GM19239 (cell line): Measurements from ENCODE around the gene EID2B.

Experiments used
- DNase-seq: peaks from one replicate; pipeline ENCODE4 v3.0.0; 2011; ENCODE audit warnings: low spot score; ENCODE audit not compliant: insufficient read length
- FAIRE-seq: peaks from 2 replicates; lab custom pipeline; 2011; peaks lifted over from hg19 to GRCh38; lab: Jason Lieb, UNC

Gene EID2B

DNA sequence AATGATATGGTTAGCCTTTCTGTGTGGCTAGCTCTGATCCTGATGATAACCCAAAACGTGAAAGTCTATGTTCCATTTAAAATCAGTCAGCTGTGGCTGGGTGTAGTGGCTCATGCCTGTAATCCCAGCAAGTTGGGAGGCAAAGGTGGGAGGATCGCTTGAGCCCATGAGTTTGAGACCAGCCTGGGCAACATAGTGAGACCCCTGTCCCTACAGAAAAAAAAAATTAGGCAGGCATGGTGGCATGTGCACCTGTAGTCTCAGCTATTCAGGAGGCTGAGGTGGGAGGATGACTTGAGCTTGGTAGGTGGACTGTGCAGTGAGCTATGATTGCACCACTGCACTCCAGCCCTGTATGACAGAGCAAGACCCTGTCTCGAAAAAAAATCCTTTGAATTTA, 1.1 kb upstream of the EID2B start:
- FAIRE-seq = no peak
- DNase-seq = no peak

DNA sequence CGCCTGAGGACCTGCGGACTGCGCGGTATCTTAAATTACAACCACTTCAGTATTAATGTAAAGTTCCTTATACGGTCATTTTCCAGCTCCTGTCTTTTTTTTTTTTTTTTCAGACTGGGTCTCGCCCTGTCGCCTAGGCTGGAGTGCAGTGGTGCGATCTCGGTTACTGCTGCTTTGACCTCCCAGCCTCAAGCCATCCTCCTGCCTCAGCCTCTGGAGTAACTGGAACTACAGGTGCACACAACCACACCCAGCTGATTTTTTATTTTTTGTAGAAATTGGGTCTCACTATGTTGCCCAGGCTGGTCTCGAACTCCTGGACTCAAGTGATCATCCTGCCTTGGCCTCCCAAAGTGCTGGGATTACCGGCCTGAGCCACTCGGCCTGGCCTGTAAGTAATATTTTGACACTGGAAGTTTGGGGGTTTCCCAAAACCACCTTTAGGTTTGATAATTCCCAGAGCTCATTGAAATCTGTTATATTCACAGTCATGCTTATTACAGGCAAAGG, 406 bp upstream of the EID2B start:
- DNase-seq (no peak), FAIRE-seq (no peak)

DNA sequence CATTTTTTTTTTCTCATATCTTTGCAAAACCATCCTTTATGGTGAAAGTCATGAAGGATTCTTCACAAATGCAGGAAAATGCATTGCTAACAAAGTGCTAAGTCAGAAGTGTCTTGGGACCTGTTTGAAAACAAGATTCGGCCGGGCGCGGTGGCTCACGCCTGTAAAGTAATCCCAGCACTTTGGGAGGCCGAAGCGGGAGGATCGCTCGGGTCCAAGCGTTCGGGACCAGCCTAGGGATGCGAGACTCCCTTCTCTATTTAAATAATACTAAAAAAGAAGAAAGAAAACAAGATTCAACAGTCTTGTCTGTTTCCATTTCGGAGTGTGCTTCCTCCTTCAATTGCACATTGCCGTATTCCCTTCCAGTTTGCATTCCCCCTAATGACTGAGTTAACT, 819 bp downstream of the EID2B start:
- DNase-seq = no peak
- FAIRE-seq = peak; percentile 4

DNA sequence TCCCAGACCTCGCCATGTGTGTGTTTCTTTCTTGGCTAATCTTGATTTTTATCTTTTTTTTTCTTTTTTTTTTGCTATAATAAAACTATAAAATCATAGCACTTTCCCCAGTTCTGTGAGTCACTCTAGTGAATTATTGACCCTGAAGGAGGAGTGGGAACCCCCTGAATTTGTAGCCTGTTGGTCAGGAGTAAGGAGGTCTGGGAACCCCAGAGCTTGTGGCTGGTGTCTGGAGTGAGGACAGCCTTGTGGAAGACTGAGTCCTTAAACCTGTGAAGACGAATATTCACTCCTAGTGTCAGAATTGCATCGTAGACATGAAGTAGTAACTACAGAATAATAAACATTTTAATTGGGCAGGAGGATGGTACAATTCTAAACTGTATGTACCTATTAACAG, 7.4 kb downstream of the EID2B start:
- no peak for DNase-seq
- no peak for FAIRE-seq

DNA sequence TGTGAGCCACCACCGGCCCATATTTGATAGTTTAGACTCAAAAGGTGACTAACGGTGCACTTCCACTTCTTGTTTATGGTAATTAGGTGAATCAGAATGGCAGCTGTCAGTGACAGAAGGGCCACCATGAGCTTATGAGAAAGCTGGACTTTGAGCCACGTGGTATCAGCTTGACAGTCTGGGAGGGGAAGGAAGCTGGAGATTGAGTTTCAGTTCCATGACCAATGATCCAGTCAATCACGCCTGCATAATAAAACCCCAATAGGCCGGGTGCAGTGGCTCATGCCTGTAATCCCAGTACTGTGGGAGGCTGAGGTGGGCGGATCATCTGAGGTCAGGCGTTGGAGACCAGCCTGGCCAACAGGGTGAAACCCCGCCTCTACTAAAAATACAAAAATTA, 8.2 kb downstream of the EID2B start:
- no peak for DNase-seq
- FAIRE-seq = no peak

DNA sequence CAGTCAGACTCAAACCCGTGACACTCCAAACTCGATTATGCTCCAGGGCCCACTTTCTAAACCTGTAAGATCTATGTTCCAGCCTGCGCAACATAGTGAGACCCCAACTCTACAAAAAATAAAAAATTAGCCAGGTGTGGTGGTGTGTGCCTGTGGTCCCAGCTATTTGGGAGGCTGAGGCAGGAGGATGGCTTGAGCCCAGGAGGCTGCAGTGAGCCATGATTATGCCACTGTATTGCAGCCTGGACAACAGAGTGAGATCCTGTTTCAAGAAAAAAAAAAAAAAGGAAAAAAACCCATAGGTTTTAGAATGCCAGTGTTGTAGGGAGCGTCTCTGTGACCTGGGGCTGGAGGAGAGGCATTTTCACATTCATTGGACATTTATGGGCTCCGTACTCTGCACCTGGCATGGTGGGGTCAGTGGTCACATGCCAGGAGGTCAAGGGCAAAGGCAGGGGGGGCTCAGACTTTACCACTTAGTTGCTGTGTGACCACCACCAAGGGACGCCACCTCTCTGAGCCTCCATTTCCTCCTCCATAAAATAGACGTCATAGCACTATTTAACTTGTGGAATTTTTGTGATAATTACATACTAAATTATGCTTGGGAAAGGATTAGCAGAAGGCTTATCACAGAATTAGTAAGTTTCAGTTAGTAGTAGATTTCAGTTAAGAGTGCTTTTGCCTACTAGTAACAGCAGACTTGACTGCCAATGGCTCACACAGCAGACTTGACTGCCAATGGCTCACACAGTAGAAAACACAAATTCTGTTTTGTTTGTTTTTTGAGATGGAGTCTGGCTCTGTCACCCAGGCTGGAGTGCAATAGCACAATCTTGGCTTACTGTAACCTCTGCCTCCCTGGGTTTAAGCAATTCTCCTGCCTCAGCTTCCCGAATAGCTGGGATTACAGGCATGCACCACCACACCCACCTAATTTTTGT, 11.8 kb downstream of the EID2B start:
- no peak for DNase-seq
- FAIRE-seq = no peak

DNA sequence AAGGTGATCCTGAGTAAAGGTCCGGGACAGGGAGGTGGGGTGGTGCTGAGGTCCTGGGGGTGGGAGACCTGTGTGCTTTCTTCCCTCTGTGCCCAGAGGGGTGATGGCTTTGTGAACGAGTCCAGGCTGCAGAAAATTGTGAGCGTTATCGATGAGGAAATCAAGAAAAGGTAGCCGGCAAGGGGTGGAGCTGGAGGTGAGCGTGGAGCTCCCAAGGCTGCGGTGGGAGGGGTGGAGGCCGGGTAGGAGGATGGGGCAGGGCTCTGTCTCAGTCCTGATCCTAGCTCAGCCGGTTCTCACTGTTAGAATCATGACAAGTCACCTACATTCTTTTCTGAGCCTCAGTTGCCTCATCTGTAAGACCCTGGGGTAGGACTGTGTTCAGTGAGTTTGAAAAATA, 13.7 kb downstream of the EID2B start:
- DNase-seq = no peak
- no peak for FAIRE-seq

DNA sequence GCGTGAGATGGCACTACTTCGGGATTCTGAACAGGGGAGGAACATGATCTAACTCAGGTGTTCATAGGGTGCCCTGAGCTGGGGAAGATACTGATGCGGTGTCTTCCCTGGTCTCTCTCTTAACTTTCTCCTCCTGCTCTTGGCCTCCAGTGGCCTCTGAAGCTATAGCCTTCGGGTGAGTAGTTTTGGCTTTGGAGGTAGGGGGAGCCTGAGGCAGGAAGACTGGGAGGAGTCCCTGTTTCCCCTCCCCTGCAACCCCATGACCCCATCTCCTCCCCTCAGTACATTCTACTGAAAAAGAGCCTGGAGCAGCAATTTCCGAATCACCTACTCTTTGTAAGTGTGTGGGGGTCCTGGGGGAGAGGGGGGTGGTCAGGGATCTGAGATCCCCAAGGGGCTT, 14.2 kb downstream of the EID2B start:
- FAIRE-seq = no peak
- DNase-seq = no peak

DNA sequence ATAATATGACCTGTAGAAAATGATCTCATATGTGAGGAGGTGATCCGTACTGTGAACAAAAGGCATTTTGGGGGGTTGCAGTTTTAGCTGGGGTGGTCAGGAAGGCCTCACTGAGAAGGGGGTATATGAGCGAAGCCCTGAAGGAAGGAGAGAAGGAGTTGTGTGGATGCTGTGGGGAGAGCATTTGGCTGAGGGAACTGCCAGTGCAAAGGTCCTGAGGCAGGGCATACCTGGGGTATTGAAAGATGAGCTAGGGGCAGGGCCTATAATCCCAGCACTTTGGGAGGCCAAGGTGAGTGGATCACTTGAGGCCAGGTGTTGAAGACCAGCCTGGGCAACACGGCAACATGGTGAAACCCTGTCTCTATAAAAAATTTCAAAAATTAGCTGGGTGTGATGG, 15.2 kb downstream of the EID2B start:
- no peak for DNase-seq
- FAIRE-seq = no peak

DNA sequence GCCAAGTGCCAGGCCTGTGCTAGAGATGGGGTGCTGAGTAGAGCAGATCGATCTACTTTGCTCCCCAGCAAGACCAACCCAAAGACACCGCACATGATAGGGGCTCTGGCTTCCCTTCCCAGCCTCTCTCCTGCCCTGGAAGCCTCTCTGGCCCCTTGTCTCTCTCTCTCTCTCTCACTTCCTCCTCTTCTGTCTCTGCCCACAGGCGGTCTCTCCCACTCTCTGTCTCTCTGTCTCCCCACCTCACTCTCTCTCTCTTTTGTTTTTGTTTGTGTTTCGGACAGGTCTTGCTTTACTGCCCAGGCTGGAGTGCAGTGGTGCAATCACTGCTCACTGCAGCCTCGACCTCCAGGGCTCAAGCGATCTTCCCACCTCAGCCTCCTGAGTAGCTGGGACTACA, 16.4 kb downstream of the EID2B start:
- no peak for DNase-seq

DNA sequence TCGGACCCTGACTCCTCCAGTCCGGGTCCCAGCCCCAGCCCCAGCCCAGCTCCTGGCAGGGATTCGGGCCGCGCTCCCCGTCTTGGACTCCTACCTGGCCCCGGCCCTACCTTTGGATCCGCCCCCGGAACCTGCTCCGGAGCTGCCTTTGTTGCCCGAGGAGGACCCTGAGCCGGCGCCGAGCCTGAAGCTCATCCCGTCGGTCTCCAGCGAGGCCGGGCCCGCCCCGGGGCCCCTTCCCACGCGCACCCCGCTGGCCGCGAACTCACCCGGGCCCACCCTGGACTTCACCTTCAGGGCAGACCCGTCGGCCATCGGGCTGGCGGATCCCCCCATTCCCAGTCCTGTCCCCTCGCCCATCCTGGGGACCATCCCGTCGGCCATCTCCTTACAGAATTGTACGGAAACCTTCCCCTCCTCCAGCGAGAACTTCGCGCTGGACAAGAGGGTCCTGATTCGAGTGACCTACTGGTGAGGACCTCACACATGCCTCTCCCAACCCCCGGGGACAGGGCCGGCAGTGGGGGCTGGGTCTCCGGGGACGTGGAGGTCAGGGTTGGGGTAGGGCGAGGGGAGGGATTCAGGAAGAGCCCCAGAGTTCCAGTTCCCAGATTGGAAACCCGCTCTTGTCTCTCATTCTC, 17.0 kb downstream of the EID2B start:
- DNase-seq = no peak
- no peak for FAIRE-seq

More for the DNA sequence above, 16.4 kb downstream of the EID2B start:
- FAIRE-seq = peak; percentile 47

DNA sequence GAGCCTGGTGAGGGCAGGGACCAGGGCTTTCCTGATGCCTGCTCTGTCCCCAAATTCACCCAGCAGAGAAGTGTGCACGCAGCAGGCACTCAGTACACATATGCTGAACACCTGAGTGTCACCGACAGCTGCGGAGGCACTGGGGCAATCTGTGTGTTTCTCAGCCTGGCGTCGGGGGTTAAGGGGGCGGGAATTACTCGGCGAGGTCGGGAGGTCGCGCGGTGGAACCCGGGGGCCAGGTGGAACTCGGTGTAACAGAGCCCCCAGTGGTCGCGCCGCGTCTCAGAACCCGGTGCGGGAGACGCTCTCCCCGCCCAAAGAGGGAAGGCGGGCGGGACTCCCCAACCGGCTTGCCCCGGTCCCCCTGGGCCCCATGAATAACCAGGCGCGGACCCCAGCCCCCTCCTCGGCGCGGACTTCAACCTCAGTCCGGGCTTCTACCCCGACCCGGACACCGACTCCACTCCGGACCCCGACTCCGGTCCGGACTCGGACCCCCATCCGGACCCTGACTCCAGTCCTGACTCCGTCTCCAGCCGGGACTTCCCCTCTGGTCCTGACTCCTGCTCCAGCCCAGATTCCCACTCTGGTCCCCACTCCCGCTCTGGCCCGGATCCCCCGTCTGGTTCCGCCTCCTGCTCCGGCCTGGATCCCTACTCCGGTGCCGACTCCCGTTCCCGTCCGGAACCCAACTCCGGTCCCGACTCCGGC, 17.7 kb downstream of the EID2B start, which contains the start of gene SELENOV:
SELENOV (plus strand) TSS at position 300 of the 711 bp plus-strand sequence; CDS start at position 374, 74 bp downstream.
- DNase-seq (no peak), FAIRE-seq (no peak)

DNA sequence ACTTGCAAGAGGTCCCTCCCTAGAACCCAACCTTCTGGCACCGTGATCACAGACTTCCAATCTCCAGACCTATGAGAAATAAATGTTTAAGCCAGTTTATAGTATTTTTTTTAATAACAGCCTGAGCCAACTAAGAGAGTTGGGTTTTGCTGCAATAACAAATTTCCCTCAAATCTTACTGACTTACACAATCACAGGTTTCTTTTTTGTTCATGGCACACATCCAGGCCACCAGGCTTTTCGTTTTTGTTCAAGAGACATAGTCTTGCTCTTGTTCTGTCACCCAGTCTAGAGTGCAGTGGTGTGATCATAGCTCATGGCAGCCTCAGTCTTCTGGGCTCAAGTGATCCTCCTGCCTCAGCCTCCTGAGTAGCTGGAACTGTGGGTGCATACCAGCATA, 19.7 kb downstream of the EID2B start:
- DNase-seq (no peak), FAIRE-seq (no peak)

DNA sequence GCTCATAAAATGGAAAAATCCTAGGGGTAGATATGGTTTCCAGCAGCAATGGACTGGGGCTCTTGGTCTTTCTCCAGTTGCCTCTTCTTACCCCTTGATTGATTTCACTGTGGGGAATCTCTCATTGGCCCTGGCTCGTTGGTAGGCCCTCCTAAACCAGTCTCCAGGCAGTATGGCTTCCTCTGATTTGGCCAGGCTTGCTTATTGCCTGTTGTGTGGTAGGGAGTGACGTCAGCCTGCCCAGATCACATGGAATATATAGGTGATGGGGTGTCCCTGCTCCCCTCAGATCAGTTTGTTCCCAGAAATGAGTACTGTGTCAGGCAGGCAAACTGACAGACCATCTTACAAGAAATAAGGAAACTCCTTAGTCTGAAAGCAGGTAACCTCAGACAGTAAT, 23.4 kb downstream of the EID2B start:
- DNase-seq (no peak), FAIRE-seq (no peak)

DNA sequence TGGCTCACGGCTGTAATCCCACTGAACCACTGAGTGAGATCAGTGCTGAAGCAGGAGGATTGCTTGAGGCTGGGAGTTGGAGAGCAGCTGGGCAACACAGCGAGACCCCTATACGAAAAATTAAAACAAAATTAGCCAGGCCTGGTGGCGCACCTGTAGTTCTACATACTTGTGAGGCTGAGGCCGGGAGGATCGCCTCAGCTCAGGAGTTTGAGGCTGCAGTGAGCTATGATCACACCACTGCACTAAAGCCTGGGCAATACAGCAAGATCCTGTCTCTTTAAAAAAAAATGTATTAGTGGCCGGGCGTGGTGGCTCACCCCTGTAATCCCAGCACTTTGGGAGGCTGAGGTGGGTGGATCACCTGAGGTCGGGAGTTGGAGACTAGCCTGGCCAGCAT, 24.0 kb downstream of the EID2B start:
- no peak for FAIRE-seq
- no peak for DNase-seq

DNA sequence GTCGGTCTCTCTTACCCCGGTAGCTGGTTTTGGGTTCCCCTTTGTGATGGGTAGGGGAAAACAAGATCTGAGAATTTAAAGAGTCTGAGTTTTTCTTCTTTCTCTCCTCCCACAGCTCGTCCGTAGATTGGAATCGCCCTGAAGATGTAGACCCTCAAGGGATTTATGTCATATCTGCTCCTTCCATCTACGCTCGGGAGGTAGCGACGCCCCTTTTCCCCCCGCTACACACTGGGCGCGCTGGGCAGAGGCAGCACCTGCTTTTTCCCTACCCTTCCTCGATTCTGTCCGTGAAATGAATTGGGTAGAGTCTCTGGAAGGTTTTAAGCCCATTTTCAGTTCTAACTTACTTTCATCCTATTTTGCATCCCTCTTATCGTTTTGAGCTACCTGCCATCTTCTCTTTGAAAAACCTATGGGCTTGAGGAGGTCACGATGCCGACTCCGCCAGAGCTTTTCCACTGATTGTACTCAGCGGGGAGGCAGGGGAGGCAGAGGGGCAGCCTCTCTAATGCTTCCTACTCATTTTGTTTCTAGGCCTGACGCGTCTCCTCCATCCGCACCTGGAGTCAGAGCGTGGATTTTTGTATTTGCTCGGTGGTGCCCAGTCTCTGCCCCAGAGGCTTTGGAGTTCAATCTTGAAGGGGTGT, 24.8 kb downstream of the EID2B start:
- DNase-seq = no peak
- no peak for FAIRE-seq

DNA sequence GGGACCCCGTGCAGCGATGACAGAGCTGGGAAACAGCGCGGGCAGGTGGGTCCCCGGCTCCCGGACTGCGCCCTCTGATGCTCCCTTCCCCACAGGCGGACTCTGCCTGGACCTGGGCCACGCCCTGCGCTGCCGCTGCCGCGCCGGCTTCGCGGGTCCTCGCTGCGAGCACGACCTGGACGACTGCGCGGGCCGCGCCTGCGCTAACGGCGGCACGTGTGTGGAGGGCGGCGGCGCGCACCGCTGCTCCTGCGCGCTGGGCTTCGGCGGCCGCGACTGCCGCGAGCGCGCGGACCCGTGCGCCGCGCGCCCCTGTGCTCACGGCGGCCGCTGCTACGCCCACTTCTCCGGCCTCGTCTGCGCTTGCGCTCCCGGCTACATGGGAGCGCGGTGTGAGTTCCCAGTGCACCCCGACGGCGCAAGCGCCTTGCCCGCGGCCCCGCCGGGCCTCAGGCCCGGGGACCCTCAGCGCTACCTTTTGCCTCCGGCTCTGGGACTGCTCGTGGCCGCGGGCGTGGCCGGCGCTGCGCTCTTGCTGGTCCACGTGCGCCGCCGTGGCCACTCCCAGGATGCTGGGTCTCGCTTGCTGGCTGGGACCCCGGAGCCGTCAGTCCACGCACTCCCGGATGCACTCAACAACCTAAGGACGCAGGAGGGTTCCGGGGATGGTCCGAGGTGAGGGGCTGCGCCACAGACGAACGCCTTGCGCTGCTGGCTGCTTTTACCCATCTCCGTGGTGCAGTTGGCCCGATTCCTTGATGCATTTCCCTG, 25.5 kb downstream of the EID2B start:
- DNase-seq (peak; percentile 76), FAIRE-seq (no peak)

DNA sequence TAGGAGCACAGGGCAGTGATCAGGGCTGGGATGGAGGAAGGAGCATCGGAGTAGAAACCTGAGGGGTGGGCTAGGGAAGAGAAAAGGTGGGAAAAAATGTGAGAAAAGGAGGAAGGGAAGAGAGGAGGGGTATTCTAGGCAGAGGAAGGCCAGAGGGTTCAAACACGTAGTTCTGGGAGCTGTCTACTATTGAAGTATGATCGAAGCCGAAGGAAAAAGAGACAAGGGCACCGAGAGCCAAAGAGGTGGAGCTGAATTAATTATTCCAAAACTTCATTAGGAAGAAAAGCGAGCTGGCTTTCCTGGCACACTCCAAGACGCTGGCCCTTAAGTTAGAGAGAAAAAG, 26.1 kb downstream of the EID2B start:
- DNase-seq = no peak
- no peak for FAIRE-seq

DNA sequence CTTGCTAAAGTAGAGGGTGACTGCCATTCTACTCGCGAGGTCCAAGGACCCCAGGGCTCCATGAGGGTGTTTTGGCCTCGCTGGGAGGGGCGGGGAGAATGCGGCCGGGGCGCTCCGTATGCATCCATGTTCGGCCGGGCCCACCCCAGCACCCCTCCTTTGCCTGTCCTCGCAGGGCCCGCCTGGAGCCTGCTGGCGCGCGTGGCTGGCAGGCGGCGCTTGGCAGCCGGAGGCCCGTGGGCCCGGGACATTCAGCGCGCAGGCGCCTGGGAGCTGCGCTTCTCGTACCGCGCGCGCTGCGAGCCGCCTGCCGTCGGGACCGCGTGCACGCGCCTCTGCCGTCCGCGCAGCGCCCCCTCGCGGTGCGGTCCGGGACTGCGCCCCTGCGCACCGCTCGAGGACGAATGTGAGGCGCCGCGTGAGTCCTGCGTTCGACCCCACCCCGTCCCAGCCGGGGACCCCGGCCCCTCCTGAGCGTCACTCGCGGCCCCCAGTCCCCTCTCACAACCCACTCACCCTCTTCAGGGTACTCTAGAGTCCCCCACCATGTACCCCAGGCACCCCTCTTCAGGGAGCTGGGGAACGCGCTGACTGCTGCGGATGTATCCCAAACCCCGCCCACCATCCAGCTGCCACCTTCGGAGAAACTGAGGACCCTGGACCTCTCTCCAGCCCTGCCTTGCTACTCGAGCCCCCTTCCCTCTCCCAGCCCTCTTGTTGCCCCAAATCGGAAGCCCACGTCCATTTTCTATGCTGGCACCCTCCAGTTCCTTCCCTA, 29.8 kb downstream of the EID2B start:
- peak; percentile 11 for FAIRE-seq

More for the DNA sequence above, 29.8 kb downstream of the EID2B start:
- peak; percentile 92 for DNase-seq
